Measurements from ENCODE around the gene TEAD2.
"Not testable (repeated sequence)": the region's sequence is repeated elsewhere in the genome, so short reads cannot be mapped to it uniquely, and the experiment has no call there.

TEAD2 gene

DNA sequence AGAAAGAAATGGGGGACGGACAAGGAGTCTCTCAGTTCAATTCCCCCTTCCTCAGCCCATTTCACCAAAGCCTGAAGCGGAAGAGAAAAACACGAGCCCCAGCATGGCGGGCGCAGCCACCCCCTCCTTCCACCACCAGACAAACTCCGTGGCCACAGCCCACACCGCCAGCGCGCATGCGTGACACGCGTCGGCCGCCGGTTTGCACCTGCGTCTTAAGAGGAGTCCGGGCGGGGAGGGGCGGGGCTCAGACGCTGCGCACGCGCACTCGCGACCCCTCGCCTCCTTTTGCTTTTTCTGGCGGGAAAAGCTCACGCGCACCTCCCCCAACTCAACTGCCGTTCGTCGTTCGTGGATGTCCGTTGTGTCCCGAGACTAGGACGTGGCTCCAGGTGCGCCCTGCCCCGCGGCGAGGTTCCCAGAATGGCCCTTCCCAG, 25.7 kb upstream of the TEAD2 start, which contains the start of gene KASH5:
KASH5 (plus strand) TSS at position 314 of the 437 bp plus-strand sequence. CDS start 2,635 bp downstream, outside the sequence.
- peak in 44 of 58 donors; percentile 1 to 60 (median 20) for DNase-seq

DNA sequence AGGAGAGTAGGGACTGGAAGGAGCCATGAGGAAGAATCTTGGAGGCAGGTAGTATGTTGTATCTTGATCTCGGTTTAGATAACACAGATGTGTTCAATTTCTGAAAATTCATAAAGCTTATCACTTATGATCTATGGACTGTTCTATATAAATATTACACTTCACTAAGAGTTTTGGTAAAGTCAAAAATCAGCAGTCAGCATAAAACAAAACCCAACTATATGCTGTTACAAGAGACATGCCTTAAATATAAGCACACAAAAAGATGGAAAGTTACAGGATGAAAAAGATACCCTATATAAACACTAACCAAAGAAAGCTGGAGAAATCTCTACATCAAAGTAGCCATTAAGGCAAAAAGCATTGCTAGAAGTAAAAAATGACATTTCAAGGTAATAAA, 21.4 kb upstream of the TEAD2 start:
- no peak for DNase-seq

DNA sequence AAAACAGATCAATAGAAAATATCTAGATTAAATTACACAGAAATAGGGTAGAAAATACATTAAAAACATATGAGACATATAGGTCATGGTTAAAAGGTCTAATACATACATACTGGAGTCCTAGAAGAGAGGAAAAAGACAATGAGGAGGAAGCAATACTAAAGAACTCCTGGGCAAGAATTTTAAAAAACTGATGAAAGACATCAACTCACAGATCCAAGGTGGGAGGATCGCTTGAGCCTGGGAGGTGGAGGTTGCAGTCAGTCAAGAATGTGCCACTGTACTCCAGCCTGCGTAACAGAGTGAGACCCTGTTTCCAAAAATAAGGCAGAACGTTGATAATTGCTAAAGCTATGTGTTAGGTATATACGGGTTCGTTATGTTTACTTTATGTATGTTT, 20.4 kb upstream of the TEAD2 start:
- no peak for DNase-seq

DNA sequence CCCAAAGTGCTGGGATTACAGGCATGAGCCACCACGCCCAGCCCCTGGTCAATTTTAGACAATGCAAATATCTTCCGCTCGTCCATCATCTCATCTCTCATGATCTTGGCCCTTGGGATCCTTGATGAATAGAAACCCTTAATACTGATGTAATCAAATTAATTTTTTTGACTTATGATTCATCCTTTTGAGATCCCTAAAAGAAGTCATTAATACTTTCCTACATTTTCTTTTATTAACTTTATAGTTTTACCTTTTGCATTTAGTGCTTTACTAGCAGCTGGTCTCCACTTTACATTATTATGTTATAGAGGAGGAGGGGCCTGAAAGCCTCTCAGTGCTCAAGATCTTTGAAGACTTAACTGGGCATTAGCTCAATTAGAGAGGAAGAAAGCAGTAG, 18.2 kb upstream of the TEAD2 start:
- DNase-seq = no peak

DNA sequence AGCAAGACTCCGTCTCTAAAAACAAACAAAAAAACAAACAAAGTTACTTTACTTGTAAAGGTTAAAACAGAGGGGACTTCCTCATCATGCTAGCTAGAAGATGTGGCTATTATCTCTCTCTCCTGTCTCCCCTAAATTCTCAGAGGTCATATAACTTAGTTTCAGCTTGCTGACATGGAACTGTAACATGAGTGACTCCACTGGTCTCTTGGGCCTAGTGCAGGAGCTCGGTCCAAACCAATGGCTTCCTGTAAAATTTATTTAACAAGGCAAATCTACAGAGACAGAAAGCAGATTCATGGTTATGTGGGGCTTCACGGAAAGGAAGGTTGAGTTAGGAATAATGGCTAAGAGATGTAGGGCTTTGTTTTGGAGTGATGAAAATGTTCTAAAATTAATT, 16.3 kb upstream of the TEAD2 start:
- DNase-seq = no peak

DNA sequence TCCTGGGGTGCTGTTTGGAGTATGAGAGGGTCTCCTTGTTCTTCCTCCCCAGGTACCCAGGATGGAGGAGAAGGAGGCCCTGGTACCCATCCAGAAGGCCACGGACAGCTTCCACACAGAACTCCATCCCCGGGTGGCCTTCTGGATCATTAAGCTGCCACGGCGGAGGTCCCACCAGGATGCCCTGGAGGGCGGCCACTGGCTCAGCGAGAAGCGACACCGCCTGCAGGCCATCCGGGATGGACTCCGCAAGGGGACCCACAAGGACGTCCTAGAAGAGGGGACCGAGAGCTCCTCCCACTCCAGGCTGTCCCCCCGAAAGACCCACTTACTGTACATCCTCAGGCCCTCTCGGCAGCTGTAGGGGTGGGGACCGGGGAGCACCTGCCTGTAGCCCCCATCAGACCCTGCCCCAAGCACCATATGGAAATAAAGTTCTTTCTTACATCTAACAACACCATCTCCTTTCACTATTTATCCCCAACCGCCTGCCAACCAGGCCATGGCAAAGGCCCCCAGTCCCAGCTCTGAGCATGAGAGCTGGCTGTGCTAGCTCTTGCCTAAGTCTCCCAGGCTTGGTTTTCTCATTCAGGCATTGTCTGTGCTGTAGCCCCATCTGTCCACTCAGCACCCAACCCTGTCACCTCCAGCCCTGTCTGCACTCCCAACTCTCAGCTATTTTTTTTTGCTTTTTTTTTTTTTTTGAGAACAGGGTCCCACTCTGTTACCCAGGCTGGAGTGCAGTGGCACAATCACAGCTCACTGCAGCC, 12.6 kb upstream of the TEAD2 start:
- no peak for DNase-seq

DNA sequence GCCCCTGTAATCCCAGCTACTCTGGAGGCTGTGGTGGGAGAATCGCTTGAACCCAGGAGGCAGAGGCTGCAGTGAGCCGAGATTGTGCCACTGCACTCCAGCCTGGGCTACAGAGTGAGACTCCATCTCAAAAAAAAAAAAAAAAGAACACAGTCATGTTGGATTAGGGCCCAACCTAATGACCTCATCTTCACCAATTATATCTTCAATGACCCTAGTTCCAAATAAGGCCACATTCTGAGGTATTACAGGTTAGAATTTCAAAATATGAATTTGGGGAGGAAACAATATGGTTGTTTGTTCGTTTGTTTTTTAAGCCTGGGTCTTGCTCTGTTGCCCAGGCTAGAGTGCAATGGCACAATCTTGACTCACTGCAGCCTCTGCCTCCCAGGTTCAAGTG, 11.0 kb upstream of the TEAD2 start:
- DNase-seq = not testable (repeated sequence)

DNA sequence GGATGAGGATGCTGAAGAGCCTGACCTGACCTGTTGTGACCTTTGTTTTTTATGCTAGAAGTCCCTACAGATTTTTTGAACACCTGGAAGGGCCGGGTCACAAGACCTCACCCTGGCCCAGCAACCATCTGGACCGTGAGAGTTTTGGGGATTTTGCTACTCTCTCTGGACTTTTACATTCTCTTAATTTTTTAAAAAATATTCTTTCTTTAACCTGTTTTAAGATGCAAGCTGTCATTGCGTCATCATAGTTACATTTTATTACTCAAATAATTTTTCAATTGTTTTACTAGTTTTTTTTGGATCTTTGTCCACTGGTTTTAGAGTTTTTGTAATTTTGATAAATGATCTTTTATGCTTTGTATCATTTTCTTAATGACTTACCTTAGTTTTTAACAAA, 9.0 kb upstream of the TEAD2 start:
- DNase-seq = no peak

DNA sequence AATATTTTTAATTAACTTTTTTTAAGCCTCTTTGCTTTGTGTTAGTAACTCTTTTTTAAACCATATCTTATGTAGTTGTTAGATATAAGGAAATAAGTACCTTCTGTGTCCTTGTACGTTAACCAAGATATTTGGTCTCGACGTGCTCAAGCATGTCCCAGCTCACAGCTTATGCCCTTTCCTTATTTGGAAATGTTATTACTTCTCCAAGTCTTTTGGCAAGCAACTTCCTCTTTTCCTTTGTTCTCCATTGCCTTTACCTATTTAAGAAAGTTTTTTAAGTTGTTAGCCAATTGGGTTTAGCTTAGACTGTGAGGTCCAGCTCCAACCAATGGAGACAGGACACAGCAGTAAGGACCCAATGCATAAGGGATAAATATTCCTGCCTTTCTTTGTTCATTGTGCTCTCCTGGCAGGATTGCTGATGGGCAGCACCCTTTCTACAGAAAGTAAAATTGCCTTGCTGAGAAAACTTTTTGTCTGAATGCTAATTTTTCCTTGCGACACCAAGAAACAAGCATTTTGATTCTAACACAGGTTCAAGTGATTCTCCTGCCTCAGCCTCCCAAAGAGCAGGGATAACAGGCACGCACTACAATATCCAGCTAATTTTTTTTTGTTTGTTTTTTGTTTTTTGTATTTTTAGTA, 6.6 kb upstream of the TEAD2 start:
- no peak for DNase-seq

DNA sequence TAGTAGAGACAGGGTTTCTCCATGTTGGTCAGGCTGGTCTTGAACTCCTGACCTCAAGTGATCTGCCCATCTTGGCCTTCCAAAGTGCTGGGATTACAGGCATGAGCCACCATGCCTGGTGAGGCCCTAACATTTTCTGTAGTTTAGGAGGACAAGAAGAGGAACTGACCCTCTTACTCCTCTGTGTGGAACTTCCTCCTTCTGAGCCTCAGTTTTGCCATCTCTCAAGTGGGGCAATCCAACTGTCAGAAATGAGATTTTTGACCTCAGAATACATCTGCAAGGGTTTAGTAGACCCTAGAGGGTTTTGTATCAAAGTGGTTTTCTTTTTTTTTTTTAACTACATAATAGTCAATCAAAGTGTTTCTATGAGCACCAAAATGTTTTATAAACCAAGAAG, 3.9 kb upstream of the TEAD2 start:
- DNase-seq = no peak

DNA sequence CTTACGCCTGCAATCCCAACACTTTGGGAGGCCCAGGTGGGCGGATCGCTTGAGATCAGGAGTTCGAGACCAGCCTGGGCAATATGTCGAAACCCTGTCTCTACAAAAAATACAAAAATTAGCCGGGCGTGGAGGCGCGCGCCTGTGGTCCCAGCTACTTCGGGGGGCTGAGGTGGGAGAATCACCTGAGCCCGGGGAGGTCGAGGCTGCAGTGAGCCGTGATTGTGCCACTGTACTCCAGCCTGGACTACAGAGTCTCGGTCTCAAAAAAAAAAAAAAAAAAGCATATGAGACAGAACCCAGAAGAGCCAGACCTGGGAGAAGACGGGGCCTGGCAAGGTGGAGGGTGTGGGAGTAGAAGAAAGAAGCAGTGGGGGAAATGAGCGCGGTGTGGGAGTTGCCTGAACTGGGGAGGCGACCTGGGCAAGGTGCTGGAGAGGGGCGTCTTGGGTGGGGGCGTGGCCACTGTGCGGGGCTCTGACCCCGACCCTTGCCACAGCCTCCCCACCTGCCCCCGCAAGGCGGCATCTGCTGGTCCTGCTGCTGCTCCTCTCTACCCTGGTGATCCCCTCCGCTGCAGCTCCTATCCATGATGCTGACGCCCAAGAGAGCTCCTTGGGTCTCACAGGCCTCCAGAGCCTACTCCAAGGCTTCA, 2.0 kb upstream of the TEAD2 start:
- DNase-seq = no peak

DNA sequence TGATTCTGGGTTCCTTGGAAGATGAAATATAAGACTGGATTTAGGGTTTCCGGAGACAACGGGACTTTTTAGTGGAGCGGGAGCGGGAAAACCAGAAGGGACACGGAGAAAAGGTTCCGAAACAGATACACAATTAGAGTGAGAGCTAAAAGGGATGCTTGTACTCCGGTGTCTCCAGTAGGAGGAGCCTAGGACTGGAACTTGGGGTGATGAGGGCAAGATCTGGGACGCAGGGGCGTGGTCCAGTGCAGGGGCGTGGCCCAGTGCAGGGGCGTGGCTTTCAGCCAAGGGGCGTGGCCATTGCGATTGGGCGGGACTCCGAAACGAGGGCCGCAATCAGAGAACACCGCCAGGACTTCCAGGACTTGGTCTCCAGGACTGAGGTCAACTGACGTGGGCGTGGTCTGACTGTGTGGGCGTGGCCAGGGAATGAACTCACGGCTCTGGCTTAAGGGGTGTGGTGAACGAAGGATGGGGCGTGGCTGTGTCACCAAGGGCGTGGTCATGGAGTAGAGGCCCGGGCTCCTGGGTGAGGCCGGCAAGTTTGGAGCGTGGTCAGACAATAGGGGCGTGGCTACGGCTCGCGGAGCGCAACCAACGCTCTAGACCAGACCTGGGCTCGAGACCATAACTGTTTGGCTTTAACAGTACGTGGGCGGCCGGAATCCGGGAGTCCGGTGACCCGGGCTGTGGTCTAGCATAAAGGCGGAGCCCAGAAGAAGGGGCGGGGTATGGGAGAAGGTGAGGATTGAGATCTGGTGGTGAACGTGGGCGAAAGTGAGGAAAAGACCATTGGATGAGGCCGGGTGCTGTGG, 1.3 kb upstream of the TEAD2 start, which contains the start of gene DKKL1:
DKKL1 (plus strand) TSS at position 610 of the 815 bp plus-strand sequence; CDS start at position 732, 122 bp downstream.
- peak in 29 of 58 donors; percentile 1 to 73 (median 16) for DNase-seq

DNA sequence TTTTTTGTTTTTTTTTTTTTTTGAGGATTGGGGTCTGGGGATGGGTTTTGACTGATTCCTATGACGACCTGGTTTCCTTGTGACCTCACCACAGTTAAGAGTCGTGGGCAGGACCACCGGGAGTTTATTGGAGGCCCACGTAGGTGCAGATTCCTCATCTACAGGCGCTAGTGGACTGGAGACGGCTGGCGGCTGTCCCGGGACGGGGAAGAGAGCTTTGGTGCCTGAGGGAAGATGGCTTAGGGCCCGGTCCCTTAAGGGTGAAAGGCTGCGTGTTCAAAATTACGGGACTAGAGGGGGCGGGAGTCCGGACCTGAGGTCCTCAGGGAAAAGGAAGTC, 682 bp upstream of the TEAD2 start:
- no peak for DNase-seq

DNA sequence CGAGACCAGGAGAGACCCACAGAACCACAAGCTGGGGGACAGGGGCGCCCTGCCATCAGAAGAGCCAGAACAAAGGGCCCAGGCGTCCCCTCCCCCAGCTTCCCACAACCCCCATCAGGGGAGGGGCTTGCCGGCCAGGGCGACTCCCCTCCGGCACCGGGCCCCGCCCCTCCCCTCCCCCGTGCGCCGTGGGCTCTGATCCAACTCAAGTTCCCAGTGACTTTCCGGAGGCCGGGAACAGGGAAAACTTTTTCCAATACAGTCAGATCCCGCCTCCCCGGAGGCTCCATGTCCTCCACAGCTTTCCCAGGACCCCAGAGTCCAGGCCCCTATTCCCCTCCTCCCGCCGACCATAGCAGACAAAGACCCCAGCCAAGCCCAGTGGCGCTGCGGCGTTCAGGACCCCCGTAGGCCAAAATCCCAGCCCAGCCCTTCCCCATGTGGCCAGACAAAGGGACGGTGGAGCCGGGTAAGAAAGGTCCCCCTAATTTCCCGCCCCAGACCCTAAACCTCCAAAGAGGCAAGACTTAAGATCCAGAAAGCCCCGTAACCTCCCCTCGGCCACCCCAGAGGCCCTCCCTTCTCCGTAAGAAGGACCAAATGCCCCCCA, 673 bp downstream of the TEAD2 start:
- DNase-seq = peak in 2 of 58 donors; percentile 11 to 25

DNA sequence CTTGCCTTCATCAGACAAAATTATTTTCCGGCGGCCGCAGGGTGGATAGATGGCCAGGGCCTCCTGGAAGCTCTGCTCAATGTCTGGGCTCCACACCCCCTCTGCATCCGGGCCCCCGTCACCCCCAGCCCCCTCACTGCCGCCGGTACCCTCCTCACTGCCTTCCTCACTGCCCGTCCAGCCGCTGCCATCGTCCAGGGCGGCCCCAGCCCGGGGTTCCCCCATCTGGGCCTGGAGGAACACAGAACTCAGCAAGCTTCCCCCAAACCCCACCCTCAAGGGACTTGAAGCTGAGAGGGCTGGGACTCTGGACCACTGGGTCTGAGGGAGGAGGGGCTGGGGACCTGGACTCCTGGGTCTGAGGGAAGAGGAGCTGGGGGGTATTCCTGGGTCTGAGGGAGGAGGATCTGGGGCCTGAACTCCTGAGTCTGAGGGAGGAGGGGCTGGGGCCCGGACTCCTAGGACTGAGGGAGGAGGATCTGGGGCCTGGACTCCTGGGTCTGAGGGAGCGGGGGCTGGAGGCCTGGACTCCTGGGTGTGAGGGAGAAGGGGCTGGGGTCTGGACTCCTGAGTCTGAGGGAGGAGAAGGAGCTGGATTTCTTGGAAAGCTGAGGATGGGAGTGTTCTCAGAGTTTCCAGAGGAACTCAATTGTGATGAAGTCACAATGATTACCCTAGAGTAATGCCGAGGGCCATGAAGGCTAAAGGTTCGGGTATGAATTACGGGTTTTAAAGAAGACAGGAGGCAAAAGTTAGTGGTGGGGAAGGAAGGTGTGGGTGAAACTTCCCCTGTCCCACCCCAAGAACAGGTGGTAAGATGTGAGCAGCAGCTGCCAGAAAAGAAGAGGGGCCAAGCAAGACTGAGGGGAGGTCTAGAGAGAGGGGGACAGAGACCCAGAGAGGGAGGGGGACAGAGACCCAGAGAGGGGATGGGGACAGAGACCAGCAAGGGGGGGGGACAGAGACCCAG, 2.1 kb downstream of the TEAD2 start:
- no peak for DNase-seq

DNA sequence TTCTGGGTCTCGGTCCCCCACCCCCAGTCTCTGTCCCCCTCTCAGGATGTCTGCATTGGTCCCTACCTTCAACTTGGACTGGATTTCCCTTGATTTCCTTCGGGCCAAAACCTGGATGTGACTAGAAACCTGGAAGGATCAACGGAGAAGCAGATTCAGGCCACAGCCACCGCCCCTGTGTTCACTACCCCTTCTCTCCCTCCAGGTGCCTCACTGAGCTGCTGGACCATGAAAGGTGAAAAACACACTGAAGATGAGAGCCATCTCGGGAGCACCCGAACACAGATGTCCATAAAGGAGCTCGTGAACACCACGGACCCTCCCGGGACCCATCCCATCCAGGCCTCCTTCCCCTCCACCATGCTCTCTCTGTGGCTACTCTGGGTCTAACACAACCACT, 5.0 kb downstream of the TEAD2 start:
- no peak for DNase-seq

DNA sequence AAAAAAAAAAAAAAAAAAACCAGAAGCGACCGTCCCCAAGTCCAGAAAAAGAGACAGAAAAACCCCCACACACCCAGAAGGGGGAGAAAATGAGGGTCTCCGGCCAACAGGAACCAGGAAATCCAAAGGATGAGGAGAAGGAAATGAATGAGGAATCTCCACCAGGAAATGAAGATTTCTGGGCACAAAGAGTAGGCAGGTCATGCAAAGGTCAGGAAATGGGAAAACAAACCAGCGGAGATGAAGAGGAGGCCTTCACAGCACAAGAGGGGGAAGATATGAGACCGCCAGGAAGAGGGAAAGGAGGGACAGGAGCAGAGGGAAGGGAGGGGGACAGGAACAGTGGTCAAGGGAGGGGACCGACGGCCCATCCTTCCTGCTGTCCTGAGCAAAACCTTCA, 5.8 kb downstream of the TEAD2 start:
- no peak for DNase-seq

DNA sequence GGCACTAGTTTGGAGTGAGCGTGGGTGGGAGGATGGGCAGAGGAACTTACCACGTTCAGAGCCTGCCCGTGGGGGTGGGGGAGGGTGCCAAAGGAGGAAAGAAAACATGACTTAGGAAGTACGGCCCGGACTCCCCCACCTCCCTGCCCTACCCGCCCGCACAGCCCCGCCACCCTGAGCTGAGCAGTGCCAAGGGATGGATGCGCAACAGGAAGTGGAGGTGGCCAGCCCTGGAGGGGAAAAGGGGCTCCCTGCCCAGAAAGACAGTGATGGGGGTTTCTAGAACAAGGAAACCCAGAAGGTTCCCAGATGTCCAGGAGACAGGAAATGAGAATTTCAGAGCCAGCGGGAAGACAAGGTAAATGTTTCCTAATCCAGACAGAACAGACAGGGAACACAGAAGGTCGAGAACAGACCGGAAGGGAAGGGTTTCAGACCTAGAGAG, 6.3 kb downstream of the TEAD2 start:
- DNase-seq = no peak

DNA sequence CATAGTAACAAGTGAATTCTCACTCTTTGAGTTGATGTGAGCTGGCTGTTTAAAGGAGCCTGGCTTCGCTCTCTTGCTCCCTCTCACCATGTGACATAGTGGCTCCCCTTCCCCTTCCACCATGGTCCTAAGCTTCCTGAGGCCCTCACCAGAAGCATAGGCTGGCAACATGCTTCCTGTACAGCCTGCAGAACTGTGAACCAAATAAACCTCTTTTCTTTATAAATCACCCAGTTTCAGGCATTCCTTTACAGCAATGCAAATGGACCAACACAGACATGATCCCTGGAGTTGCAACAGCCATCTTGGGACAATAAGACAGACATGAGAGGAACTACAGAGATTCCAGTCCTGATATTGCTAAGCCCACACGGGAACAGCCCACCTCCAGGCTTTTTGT, 12.6 kb downstream of the TEAD2 start:
- DNase-seq = no peak
